IMR-90 (cell line): ENCODE measurements around the gene PLN. TPM values are rescaled to one million over a fixed set of nuclear protein-coding genes. Genes with fewer than 3 reads are reported as not detected.

ENCODE experiments used
- ATAC-seq: fragments of 200-7000 bp; cut with Tn5 transposase; 2 replicates; pipeline ENCODE4 v1.9.1; 2020; ENCODE audit warnings: low read depth, mild to moderate bottlenecking, moderate library complexity
- BruUV-seq: library from RNA; stranded (reverse); fragments of 400-500 nt; replicated peaks from 2 replicates; lab custom pipeline; 2021; lab: Mats Ljungman, UMichigan
- CTCF ChIA-PET: fragments of 300-600 bp; formaldehyde crosslinking; extraction: SDS; loops from one replicate; lab custom pipeline; 2021; ENCODE audit warnings: antibody characterized with exemption; lab: Yijun Ruan, JAX
- POLR2A ChIA-PET: fragments of 300-600 bp; sonication (Branson Sonifier 250); formaldehyde crosslinking; loops from one replicate; lab custom pipeline; 2022; ENCODE audit warnings: antibody characterized with exemption; ENCODE audit not compliant: unreplicated experiment; lab: Charles Lee
- DNase-seq: peaks from one replicate; pipeline ENCODE4 v3.0.0; 2013
- H2AFZ ChIP-seq: replicated peaks from 2 replicates; pipeline ENCODE3; 2013; ENCODE audit warnings: low read length, mild to moderate bottlenecking; ENCODE audit not compliant: poor library complexity
- H2AK5ac ChIP-seq: 2 replicates; pipeline ENCODE4 v1.6.1; 2013; ENCODE audit warnings: low read depth, low read length, inconsistent platforms
- H2AK9ac ChIP-seq: replicated peaks from 2 replicates; pipeline ENCODE3; 2013; ENCODE audit warnings: mild to moderate bottlenecking, low read depth, low read length, moderate library complexity; ENCODE audit not compliant: poor library complexity
- H2BK120ac ChIP-seq: 2 replicates; pipeline ENCODE4 v1.6.1; 2013; ENCODE audit warnings: low read depth, low read length, inconsistent platforms
- H2BK15ac ChIP-seq: 3 replicates; pipeline ENCODE4 v1.6.1; 2013; ENCODE audit warnings: low read depth, low read length, inconsistent platforms
- H2BK20ac ChIP-seq: 2 replicates; pipeline ENCODE4 v1.6.1; 2013; ENCODE audit warnings: low read depth, mild to moderate bottlenecking, inconsistent platforms, low read length, moderate library complexity
- H2BK5ac ChIP-seq: 2 replicates; pipeline ENCODE4 v1.6.1; 2013; ENCODE audit warnings: mild to moderate bottlenecking, low read depth, low read length, inconsistent platforms; ENCODE audit not compliant: poor library complexity, severe bottlenecking
- H3K14ac ChIP-seq: replicated peaks from 2 replicates; pipeline ENCODE4 v1.6.1; 2013; ENCODE audit warnings: low read depth, low read length, inconsistent platforms
- H3K18ac ChIP-seq: 2 replicates; pipeline ENCODE4 v1.6.1; 2013; ENCODE audit warnings: low read depth, low read length, control low read depth
- H3K23ac ChIP-seq: 2 replicates; pipeline ENCODE4 v1.6.1; 2013; ENCODE audit warnings: low read depth, low read length, inconsistent platforms
- H3K27ac ChIP-seq: 2 replicates; pipeline ENCODE4 v1.5.1; 2013; ENCODE audit warnings: mild to moderate bottlenecking, control low read depth, low read length; ENCODE audit not compliant: insufficient read depth
- H3K27me3 ChIP-seq: 2 replicates; pipeline ENCODE4 v1.6.1; 2013; ENCODE audit warnings: low read length; ENCODE audit not compliant: control insufficient read depth, insufficient read depth
- H3K36me3 ChIP-seq: 2 replicates; pipeline ENCODE4 v1.6.1; 2013; ENCODE audit warnings: low read length, mixed read lengths; ENCODE audit not compliant: control insufficient read depth, insufficient read depth
- H3K4ac ChIP-seq: 2 replicates; pipeline ENCODE4 v1.6.1; 2013; ENCODE audit warnings: low read depth, low read length, inconsistent platforms
- H3K4me1 ChIP-seq: 2 replicates; pipeline ENCODE4 v1.6.1; 2013; ENCODE audit warnings: low read length, mixed read lengths; ENCODE audit not compliant: control insufficient read depth, insufficient read depth
- H3K4me2 ChIP-seq: 2 replicates; pipeline ENCODE4 v1.6.1; 2013; ENCODE audit warnings: low read depth, mild to moderate bottlenecking, control low read depth, low read length, moderate library complexity
- H3K4me3 ChIP-seq: 2 replicates; pipeline ENCODE4 v1.5.1; 2013; ENCODE audit warnings: low read depth, mild to moderate bottlenecking, control low read depth, low read length, moderate library complexity; ENCODE audit not compliant: insufficient read depth
- H3K56ac ChIP-seq: 2 replicates; pipeline ENCODE4 v1.6.1; 2013; ENCODE audit warnings: low read length, inconsistent platforms; ENCODE audit not compliant: insufficient read depth; ENCODE audit errors: extremely low read depth
- H3K79me1 ChIP-seq, 2 experiments: 2 replicates each; pipeline ENCODE4 v1.6.1; 2013; ENCODE audit warnings: low read length in 2 of 2, inconsistent platforms in 1 of 2, low read depth in 1 of 2
- H3K9ac ChIP-seq: 2 replicates; pipeline ENCODE4 v1.6.1; 2013; ENCODE audit warnings: low read depth, low read length, control low read depth
- H3K9me1 ChIP-seq: 2 replicates; pipeline ENCODE4 v1.6.1; 2013; ENCODE audit warnings: low read length, inconsistent platforms; ENCODE audit not compliant: insufficient read depth
- H3K9me3 ChIP-seq: 2 replicates; pipeline ENCODE4 v1.6.1; 2013; ENCODE audit warnings: low read length; ENCODE audit not compliant: control insufficient read depth, insufficient read depth
- H4K20me1 ChIP-seq: 2 replicates; pipeline ENCODE4 v1.6.1; 2013; ENCODE audit warnings: low read length, inconsistent platforms; ENCODE audit not compliant: insufficient read depth
- H4K5ac ChIP-seq: 2 replicates; pipeline ENCODE4 v1.6.1; 2013; ENCODE audit warnings: mild to moderate bottlenecking, low read depth, low read length, control low read depth
- H4K8ac ChIP-seq, 2 experiments: 2 replicates each; pipeline ENCODE4 v1.6.1; 2013; ENCODE audit warnings: low read depth in 2 of 2, low read length in 2 of 2, control low read depth in 1 of 2, inconsistent platforms in 1 of 2
- H4K91ac ChIP-seq: 2 replicates; pipeline ENCODE4 v1.6.1; 2013; ENCODE audit warnings: low read depth, low read length, inconsistent platforms; ENCODE audit not compliant: insufficient read depth
- BHLHE40 ChIP-seq: fragments of 150-350 bp; IDR thresholded peaks from 2 replicates; pipeline ENCODE4 v1.6.1; 2016; ENCODE audit warnings: mild to moderate bottlenecking, low read depth, low read length
- CEBPB ChIP-seq: IDR thresholded peaks from 2 replicates; pipeline ENCODE4 v1.6.1; 2012; ENCODE audit warnings: low read depth, low read length, improper control_type of control experiment
- CHD1 ChIP-seq: IDR thresholded peaks from 2 replicates; pipeline ENCODE4 v1.6.1; 2012; ENCODE audit warnings: low read depth, low read length, improper control_type of control experiment
- CTCF ChIP-seq: conservative IDR thresholded peaks from 2 replicates; pipeline ENCODE4 v1.5.1; 2012; ENCODE audit warnings: mild to moderate bottlenecking, low read depth, low read length, improper control_type of control experiment
- ELK1 ChIP-seq: fragments of 150-350 bp; IDR thresholded peaks from 2 replicates; pipeline ENCODE4 v1.6.1; 2016; ENCODE audit warnings: low read depth, mild to moderate bottlenecking, low read length, moderate library complexity, borderline replicate concordance
- FOS ChIP-seq: fragments of 150-350 bp; IDR thresholded peaks from 2 replicates; pipeline ENCODE4 v1.6.1; 2016; ENCODE audit warnings: low read depth, low read length
- MXI1 ChIP-seq: IDR thresholded peaks from 2 replicates; pipeline ENCODE4 v1.6.1; 2012; ENCODE audit warnings: low read depth, mild to moderate bottlenecking, low read length, moderate library complexity, borderline replicate concordance
- NFE2L2 ChIP-seq: fragments of 150-350 bp; IDR thresholded peaks from 2 replicates; pipeline ENCODE4 v1.6.1; 2016; ENCODE audit warnings: low read depth, mild to moderate bottlenecking, low read length
- POLR2A ChIP-seq: IDR thresholded peaks from 2 replicates; pipeline ENCODE4 v1.6.1; 2012; ENCODE audit warnings: mild to moderate bottlenecking, low read depth, low read length
- RAD21 ChIP-seq: IDR thresholded peaks from 2 replicates; pipeline ENCODE4 v1.6.1; 2012; ENCODE audit warnings: low read length, improper control_type of control experiment
- RCOR1 ChIP-seq: IDR thresholded peaks from 2 replicates; pipeline ENCODE4 v1.6.1; 2012; ENCODE audit warnings: mild to moderate bottlenecking, low read length, improper control_type of control experiment; ENCODE audit not compliant: insufficient replicate concordance
- RFX5 ChIP-seq: IDR thresholded peaks from 2 replicates; pipeline ENCODE4 v1.8.0; 2012; ENCODE audit warnings: low read depth, mild to moderate bottlenecking, low read length, moderate library complexity
- SMC3 ChIP-seq: fragments of 150-350 bp; IDR thresholded peaks from 2 replicates; pipeline ENCODE4 v1.6.1; 2016; ENCODE audit warnings: low read depth, mild to moderate bottlenecking, antibody characterized with exemption, low read length, moderate library complexity
- USF2 ChIP-seq: fragments of 150-350 bp; IDR thresholded peaks from 2 replicates; pipeline ENCODE4 v1.6.1; 2017; ENCODE audit warnings: mild to moderate bottlenecking, antibody characterized with exemption, low read length, low read depth
- WGBS, 2 experiments: methylation state at CpG; one replicate each; pipeline versions ENCODE4 v1.1.5 to v1.1.7; 2013; ENCODE audit warnings: missing lambda C conversion rate in 2 of 2; ENCODE audit not compliant: insufficient read length in 1 of 2; ENCODE audit errors: extremely low coverage in 2 of 2; 5-methylcytosine and 5-hydroxymethylcytosine counted together
- dilution Hi-C: fragments of 300-500 bp; cut with HindIII; formaldehyde crosslinking; loops from one replicate; pipeline ENCODE4 v1.14.3; 2018; ENCODE audit warnings: low sequenced_read_pairs; ENCODE audit not compliant: unreplicated experiment
- in situ Hi-C: fragments of 300-500 bp; cut with MboI; formaldehyde crosslinking; loops from 3 replicates; pipeline ENCODE4 v1.14.3; 2019; ENCODE audit warnings: low sequenced_read_pairs, inconsistent platforms, mixed read lengths
- intact Hi-C: fragments of 100-400 bp; cut with micrococcal nuclease; formaldehyde crosslinking; loops from 2 replicates; pipeline ENCODE4 v1.10.0; 2022
- polyA plus RNA-seq, 3 experiments: library from polyadenylated mRNA; depleted of rRNA; stranded (reverse); fragments of >200 nt; gene quantifications; 2 replicates each; pipeline ENCODE4 v1.2.3, GENCODE V29; 2012; ENCODE audit warnings: low replicate concordance in 1 of 3
- total RNA-seq: library from RNA; depleted of rRNA; stranded (reverse); fragments of >200 nt; gene quantifications from 2 replicates; pipeline ENCODE4 v1.2.3, GENCODE V29; 2012

Gene PLN
- total and polyA plus RNA-seq, 2 of the 4 experiments (the other 2 are of a cell fraction) = under 0.01 TPM; not detected in 1

GRCh38 chr6:118580585-118581419, 32.7 kb downstream of the PLN start:
- H3K27me3 ChIP-seq = no peaks in the 10 kb centered on the region
- no peak overlapping the region for H3K18ac ChIP-seq
- no peak overlapping the region for H2BK120ac ChIP-seq
- H3K4me2 ChIP-seq = no peak overlapping the region
- peaks cover 8% of the 10 kb centered on the region for H3K4me1 ChIP-seq
- no peak overlapping the region for H2BK5ac ChIP-seq
- no peak overlapping the region for H3K4me3 ChIP-seq
- peaks cover 4% of the 10 kb centered on the region; the same call in 1 of the 2 replicates for H3K9me3 ChIP-seq
- no peak overlapping the region for H3K56ac ChIP-seq
- peak; percentile 78 for DNase-seq
- intact Hi-C loops (loop anchor here (1.0 kb wide), 2 partner anchors 72 to 297 kb away; no protein-coding TSS in a partner anchor), dilution Hi-C loops (no loop called here), in situ Hi-C loops (no loop called here)
- no peak overlapping the region for H2BK20ac ChIP-seq
- no peak overlapping the region for H2AK9ac ChIP-seq
- no peak overlapping the region for H2BK15ac ChIP-seq
- no peaks in the 10 kb centered on the region for H3K9me1 ChIP-seq
- H2AFZ ChIP-seq = no peak overlapping the region
- WGBS, 2 experiments = 31% methylated on average over 2 of the region's 10 CpGs; no CpG with 5 or more reads in 1 of the 2 experiments
- no peak overlapping the region for H3K27ac ChIP-seq
- H3K79me1 ChIP-seq = peaks cover 35 to 58% of the 10 kb centered on the region in 2 experiments
- peak; percentile 76 for ATAC-seq
- CTCF ChIA-PET = interaction anchor here (0.6 to 1.6 kb wide), 6 partner anchors 10 to 372 kb away, joined by 3 to 5 read pairs (median 5); no protein-coding TSS in a partner anchor
- no peak overlapping the region for H3K4ac ChIP-seq
- H4K91ac ChIP-seq = no peak overlapping the region
- no TSS peak for BruUV-seq
- no peak overlapping the region for H3K9ac ChIP-seq
- POLR2A ChIA-PET = no interaction called here
- H4K20me1 ChIP-seq = no peaks in the 10 kb centered on the region
- H3K14ac ChIP-seq = no peak overlapping the region
- 0 out of 2 replicates have a peak, but pooled peaks cover 2% of the 10 kb centered on the region for H3K36me3 ChIP-seq
- H3K23ac ChIP-seq = no peak overlapping the region
- no peak overlapping the region for H4K8ac ChIP-seq
- H2AK5ac ChIP-seq = no peak overlapping the region
- H4K5ac ChIP-seq = no peak overlapping the region
- TF ChIP-seq RFX5 (no peak), BHLHE40 (no peak), POLR2A (no peak), USF2 (no peak), CEBPB (peak; percentile 91), CTCF (peak; percentile 77), SMC3 (peak; percentile 74), RCOR1 (no peak), NFE2L2 (no peak), MXI1 (no peak), CHD1 (no peak), ELK1 (no peak), RAD21 (peak; percentile 80), FOS (no peak)
